NB4 (cell line): ENCODE data around the gene PAQR8.
A peak's percentile ranks its signal among the peaks of the same experiment; 100 is the strongest.

Source experiments
- DNase-seq: peaks from one replicate; pipeline ENCODE4 v3.0.0; 2010; ENCODE audit warnings: low read depth
- H3K4me3 ChIP-seq: one replicate; pipeline ENCODE4 v1.5.1; 2011; ENCODE audit warnings: mild to moderate bottlenecking, low read depth, low read length, moderate library complexity
- CTCF ChIP-seq: IDR thresholded peaks from one replicate; pipeline ENCODE4 v1.5.1; 2012; ENCODE audit warnings: low read depth, low read length
- MAX ChIP-seq: IDR thresholded peaks from 2 replicates; pipeline ENCODE4 v1.6.1; 2011; ENCODE audit warnings: low read depth, low read length
- MYC ChIP-seq: IDR thresholded peaks from 2 replicates; pipeline ENCODE4 v1.6.1; 2011; ENCODE audit warnings: low read depth, low read length
- POLR2A ChIP-seq: IDR thresholded peaks from 2 replicates; pipeline ENCODE4 v1.6.1; 2011; ENCODE audit warnings: mild to moderate bottlenecking; ENCODE audit not compliant: insufficient read length; ENCODE audit errors: extremely low read depth

PAQR8 gene

GRCh38 chr6:52361945-52362442 is at the start of gene PAQR8:
Gene PAQR8, plus strand, starts transcription at chr6:52362151. Its CDS starts 41,063 bp downstream, at chr6:52403214.
- no peak for TF ChIP-seq CTCF
- peak; percentile 52 for TF ChIP-seq POLR2A
- peak within 1 kb of the TSS; percentile 72 for H3K4me3 ChIP-seq
- DNase-seq: peak; percentile 87

- H3K4me3 ChIP-seq: no peak overlapping the region
- TF ChIP-seq MAX (no peak), CTCF (no peak), MYC (no peak), POLR2A (no peak)
- DNase-seq: no peak
Observed at GRCh38 chr6:52312461-52312860, 49.5 kb upstream of the PAQR8 start.

- H3K4me3 ChIP-seq: no peak overlapping the region
- TF ChIP-seq MAX (no peak), MYC (no peak), POLR2A (no peak), CTCF (no peak)
- DNase-seq: no peak
Observed at GRCh38 chr6:52314752-52315151, 47.2 kb upstream of the PAQR8 start.

GRCh38 chr6:52317211-52317610 is 44.7 kb upstream of the PAQR8 start:
- TF ChIP-seq MYC (no peak), POLR2A (no peak), CTCF (no peak), MAX (no peak)

GRCh38 chr6:52317841-52318581 is 43.9 kb upstream of the PAQR8 start:
- DNase-seq: peak; percentile 76

More at GRCh38 chr6:52317211-52317610, 44.7 kb upstream of the PAQR8 start:
- no peak for DNase-seq
- H3K4me3 ChIP-seq: no peak overlapping the region

More at GRCh38 chr6:52317841-52318581, 43.9 kb upstream of the PAQR8 start:
- H3K4me3 ChIP-seq: no peak overlapping the region
- TF ChIP-seq MAX (no peak), MYC (no peak), POLR2A (no peak), CTCF (no peak)
